SJSA1 (cell line): ENCODE measurements around the gene CERS3. TPM values are rescaled to one million over a fixed set of nuclear protein-coding genes. Genes with fewer than 3 reads are reported as not detected.
"Not testable (repeated sequence)": the region's sequence is repeated elsewhere in the genome, so short reads cannot be mapped to it uniquely, and the experiment has no call there.

Experiments used
- DNase-seq, 2 experiments: peaks; one replicate each; pipeline ENCODE4 v3.0.0-alpha.2; 2015 to 2020; ENCODE audit warnings: low spot score in 2 of 2, low read depth in 1 of 2
- H3K27ac ChIP-seq: fragments of 250-450 bp; sonication (Bioruptor Pico); 2 replicates; pipeline ENCODE4 v1.5.1; 2020; ENCODE audit warnings: mild to moderate bottlenecking, moderate library complexity
- H3K27me3 ChIP-seq: fragments of 250-450 bp; sonication (Bioruptor Pico); replicated peaks from 2 replicates; pipeline ENCODE4 v1.5.1; 2020; ENCODE audit warnings: mild to moderate bottlenecking, moderate library complexity
- H3K36me3 ChIP-seq: fragments of 250-450 bp; sonication (Bioruptor Pico); 2 replicates; pipeline ENCODE4 v1.5.1; 2020; ENCODE audit warnings: mild to moderate bottlenecking
- H3K4me1 ChIP-seq: fragments of 250-450 bp; sonication (Bioruptor Pico); replicated peaks from 2 replicates; pipeline ENCODE4 v1.6.1; 2021; ENCODE audit warnings: mild to moderate bottlenecking
- H3K4me3 ChIP-seq: fragments of 250-450 bp; sonication (Bioruptor Pico); 2 replicates; pipeline ENCODE4 v1.5.1; 2020; ENCODE audit warnings: mild to moderate bottlenecking
- H3K9me3 ChIP-seq: fragments of 250-450 bp; sonication (Bioruptor Pico); replicated peaks from 2 replicates; pipeline ENCODE4 v1.5.1; 2020; ENCODE audit warnings: mild to moderate bottlenecking
- total RNA-seq: library from RNA; depleted of rRNA; stranded (reverse); fragments of >200 nt; shearing (Covaris generic); gene quantifications from 2 replicates; pipeline ENCODE4 v1.2.3, GENCODE V29; 2014

Gene CERS3
- total RNA-seq, 1 experiment from 2014 or later: not detected

GRCh38 chr15:100472736-100473135 lies 56.0 kb downstream of the CERS3 start:
- no peaks in the 10 kb centered on the region for H3K4me1 ChIP-seq
- no peaks in the 10 kb centered on the region; the same call in 1 of the 2 replicates for H3K27me3 ChIP-seq
- no peaks in the 10 kb centered on the region for H3K36me3 ChIP-seq
- no peak for DNase-seq
- no peak overlapping the region for H3K4me3 ChIP-seq
- H3K9me3 ChIP-seq: 0 out of 2 replicates have a peak, but pooled peaks cover 5% of the 10 kb centered on the region
- no peak overlapping the region for H3K27ac ChIP-seq

- H3K9me3 ChIP-seq: 0 out of 2 replicates have a peak, but pooled peaks cover 3% of the 10 kb centered on the region
- H3K27ac ChIP-seq: no peak overlapping the region
- H3K4me3 ChIP-seq: no peak overlapping the region
- no peak for DNase-seq
- H3K36me3 ChIP-seq: no peaks in the 10 kb centered on the region
- no peaks in the 10 kb centered on the region for H3K4me1 ChIP-seq
- no peaks in the 10 kb centered on the region; the same call in 1 of the 2 replicates for H3K27me3 ChIP-seq
Observed at GRCh38 chr15:100471933-100472332, 56.8 kb downstream of the CERS3 start.

- no peaks in the 10 kb centered on the region for H3K9me3 ChIP-seq
- H3K36me3 ChIP-seq: no peaks in the 10 kb centered on the region
- H3K27ac ChIP-seq: no peak overlapping the region
- H3K4me1 ChIP-seq: no peaks in the 10 kb centered on the region
- no peaks in the 10 kb centered on the region for H3K27me3 ChIP-seq
- DNase-seq: no peak
- no peak overlapping the region for H3K4me3 ChIP-seq
Observed at GRCh38 chr15:100468285-100468684, 60.5 kb downstream of the CERS3 start.

DNA sequence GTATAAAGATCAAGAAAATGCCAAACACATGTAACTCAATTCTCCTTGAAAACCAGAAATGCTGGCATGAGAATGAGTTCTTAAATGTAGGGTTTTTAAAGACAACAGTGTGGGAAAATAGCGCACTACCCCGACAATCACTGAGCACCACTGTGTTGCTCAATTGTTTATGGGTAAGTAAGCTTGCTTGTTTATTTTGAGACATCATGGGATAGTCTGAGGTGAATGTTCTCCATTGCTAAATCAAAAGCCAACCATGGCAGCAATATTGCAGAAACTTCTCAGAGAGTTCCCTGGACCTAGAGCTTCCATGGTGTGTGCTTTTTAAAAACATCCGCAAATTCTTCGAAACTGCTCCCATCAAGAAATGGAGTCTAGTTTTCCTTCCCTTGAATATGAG lies 62.7 kb downstream of the CERS3 start:
- Histone ChIP-seq H3K4me1 (no peaks in the 10 kb centered on the region), H3K27ac (no peak overlapping the region), H3K36me3 (no peaks in the 10 kb centered on the region), H3K27me3 (0 out of 2 replicates have a peak, but pooled peaks cover 3% of the 10 kb centered on the region), H3K4me3 (no peak overlapping the region), H3K9me3 (no peaks in the 10 kb centered on the region)
- DNase-seq: no peak

DNA sequence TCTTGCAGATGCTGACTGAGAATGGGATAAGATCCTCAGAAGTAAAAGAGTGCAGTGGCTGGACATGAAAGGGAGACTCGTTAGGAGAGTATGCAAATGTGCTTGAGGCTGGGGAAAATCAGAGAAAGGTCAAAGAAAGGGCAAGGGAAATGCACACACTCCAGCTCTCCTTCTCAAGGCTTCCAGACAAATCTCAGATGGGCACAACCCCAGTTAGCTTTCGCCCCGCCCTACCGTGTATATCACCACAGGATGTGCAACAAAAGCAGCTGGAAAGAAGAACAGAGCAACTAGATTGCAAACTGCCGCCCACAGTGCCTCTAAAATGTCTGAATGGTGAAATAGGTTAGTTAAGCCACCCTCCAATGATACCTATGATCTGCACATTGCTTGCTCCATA lies 63.9 kb downstream of the CERS3 start:
- Histone ChIP-seq H3K4me1 (no peaks in the 10 kb centered on the region), H3K9me3 (no peaks in the 10 kb centered on the region), H3K4me3 (no peak overlapping the region), H3K27ac (no peak overlapping the region), H3K36me3 (no peaks in the 10 kb centered on the region), H3K27me3 (0 out of 2 replicates have a peak, but pooled peaks cover 3% of the 10 kb centered on the region)
- DNase-seq: no peak

DNA sequence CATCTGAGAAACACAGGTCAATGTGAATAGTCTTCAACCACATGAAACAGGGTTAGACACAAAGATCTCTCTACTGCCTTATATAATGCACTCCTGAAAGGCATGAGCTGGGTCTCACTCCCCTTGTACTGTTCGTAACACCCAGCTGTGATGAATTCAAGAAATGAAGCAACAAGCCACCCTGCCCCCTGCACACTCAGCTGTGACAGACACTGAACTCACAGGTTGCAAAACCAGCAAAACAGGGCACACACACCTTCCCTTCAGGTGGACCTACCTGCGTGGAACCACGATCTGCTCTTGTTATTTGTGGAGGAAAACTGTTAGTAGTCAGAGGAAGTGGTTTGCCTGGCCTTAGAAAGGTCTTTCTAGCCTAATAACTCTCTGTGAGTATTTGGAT lies 64.5 kb downstream of the CERS3 start:
- 0 out of 2 replicates have a peak, but pooled peaks cover 3% of the 10 kb centered on the region for H3K27me3 ChIP-seq
- no peaks in the 10 kb centered on the region for H3K9me3 ChIP-seq
- H3K4me1 ChIP-seq: no peaks in the 10 kb centered on the region
- no peaks in the 10 kb centered on the region for H3K36me3 ChIP-seq
- DNase-seq: no peak
- H3K27ac ChIP-seq: no peak overlapping the region
- H3K4me3 ChIP-seq: no peak overlapping the region

- Histone ChIP-seq H3K27me3 (0 out of 2 replicates have a peak, but pooled peaks cover 3% of the 10 kb centered on the region), H3K4me1 (no peaks in the 10 kb centered on the region), H3K36me3 (no peaks in the 10 kb centered on the region), H3K4me3 (no peak overlapping the region), H3K27ac (no peak overlapping the region), H3K9me3 (no peaks in the 10 kb centered on the region)
- DNase-seq: no peak
Observed at GRCh38 chr15:100463515-100463914, 65.2 kb downstream of the CERS3 start.

DNA sequence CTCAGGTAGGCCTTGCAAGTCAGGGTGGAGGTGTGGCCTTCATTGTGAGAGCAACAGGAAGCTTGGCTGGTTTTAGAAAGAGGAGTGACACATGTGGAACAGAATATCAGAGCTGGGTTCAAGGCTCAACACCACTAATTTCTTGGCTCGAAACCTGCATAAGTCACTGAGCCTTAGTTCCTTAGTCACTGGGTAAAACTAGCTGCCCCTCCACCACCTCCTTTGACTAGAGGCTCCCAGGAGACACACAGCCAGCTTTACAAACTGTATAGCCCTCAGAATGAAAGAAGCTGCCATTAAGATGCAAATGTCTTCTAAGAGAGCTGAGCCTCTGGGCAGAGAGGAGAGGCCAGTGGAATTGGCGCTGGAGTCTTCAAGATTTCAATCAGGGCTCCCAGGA lies 67.7 kb downstream of the CERS3 start:
- 0 out of 2 replicates have a peak, but pooled peaks cover 3% of the 10 kb centered on the region for H3K27me3 ChIP-seq
- DNase-seq: no peak
- H3K4me3 ChIP-seq: no peak overlapping the region
- H3K9me3 ChIP-seq: no peaks in the 10 kb centered on the region
- no peak overlapping the region for H3K27ac ChIP-seq
- no peaks in the 10 kb centered on the region for H3K36me3 ChIP-seq
- no peaks in the 10 kb centered on the region for H3K4me1 ChIP-seq

DNA sequence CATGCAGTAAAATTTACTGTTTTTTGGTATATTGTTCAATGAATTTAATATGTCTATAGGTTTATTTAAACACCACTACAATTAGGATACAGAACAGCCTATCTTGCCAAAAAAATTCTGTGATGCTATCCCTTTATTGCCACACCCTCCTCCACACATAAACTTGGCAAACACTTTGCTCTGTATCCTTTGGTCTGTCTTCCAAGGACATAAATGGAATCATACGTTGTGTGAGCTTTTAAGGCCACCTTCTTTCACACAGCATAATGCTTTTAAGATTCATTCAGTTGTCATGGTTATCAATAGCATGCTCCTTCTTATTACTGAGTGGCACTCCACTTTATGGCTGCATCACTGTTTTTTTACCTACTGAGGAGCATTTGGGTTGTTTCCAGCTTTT lies 71.5 kb downstream of the CERS3 start:
- Histone ChIP-seq H3K9me3 (no peaks in the 10 kb centered on the region), H3K4me1 (no peaks in the 10 kb centered on the region), H3K4me3 (no peak overlapping the region), H3K36me3 (no peaks in the 10 kb centered on the region), H3K27me3 (no peaks in the 10 kb centered on the region), H3K27ac (no peak overlapping the region)
- DNase-seq: no peak

- no peaks in the 10 kb centered on the region for H3K27me3 ChIP-seq
- H3K27ac ChIP-seq: no peak overlapping the region
- DNase-seq: no peak
- no peaks in the 10 kb centered on the region for H3K9me3 ChIP-seq
- H3K4me1 ChIP-seq: no peaks in the 10 kb centered on the region
- H3K4me3 ChIP-seq: no peak overlapping the region
- H3K36me3 ChIP-seq: no peaks in the 10 kb centered on the region
Observed at GRCh38 chr15:100454148-100454547, 74.6 kb downstream of the CERS3 start.

GRCh38 chr15:100448481-100448880 lies 80.3 kb downstream of the CERS3 start:
- Histone ChIP-seq H3K36me3 (no peaks in the 10 kb centered on the region), H3K27ac (no peak overlapping the region)

DNA sequence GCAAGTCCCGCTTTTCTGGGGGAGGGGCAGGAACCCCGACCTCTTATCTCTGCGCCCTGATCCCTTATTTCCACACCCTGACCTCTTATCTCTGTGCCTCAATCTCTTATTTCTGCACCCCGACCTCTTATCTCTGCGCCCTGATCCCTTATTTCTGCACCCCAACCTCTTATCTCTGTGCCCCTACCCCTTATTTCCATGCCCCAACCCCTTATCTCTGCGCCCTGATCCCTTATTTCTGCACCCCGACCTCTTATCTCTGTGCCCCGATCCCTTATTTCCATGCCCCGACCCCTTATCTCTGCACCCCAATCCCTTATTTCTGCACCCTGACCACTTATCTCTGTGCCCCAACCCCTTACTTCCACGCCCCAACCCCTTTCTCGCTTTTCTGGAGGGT lies 87.7 kb downstream of the CERS3 start:
- H3K27ac ChIP-seq, H3K9me3 ChIP-seq, H3K4me1 ChIP-seq, DNase-seq, H3K27me3 ChIP-seq, H3K4me3 ChIP-seq, H3K36me3 ChIP-seq: not testable (repeated sequence)

More at GRCh38 chr15:100448481-100448880, 80.3 kb downstream of the CERS3 start:
- H3K4me3 ChIP-seq: no peak overlapping the region
- no peaks in the 10 kb centered on the region for H3K4me1 ChIP-seq
- no peaks in the 10 kb centered on the region for H3K27me3 ChIP-seq
- no peaks in the 10 kb centered on the region for H3K9me3 ChIP-seq
- DNase-seq: no peak

DNA sequence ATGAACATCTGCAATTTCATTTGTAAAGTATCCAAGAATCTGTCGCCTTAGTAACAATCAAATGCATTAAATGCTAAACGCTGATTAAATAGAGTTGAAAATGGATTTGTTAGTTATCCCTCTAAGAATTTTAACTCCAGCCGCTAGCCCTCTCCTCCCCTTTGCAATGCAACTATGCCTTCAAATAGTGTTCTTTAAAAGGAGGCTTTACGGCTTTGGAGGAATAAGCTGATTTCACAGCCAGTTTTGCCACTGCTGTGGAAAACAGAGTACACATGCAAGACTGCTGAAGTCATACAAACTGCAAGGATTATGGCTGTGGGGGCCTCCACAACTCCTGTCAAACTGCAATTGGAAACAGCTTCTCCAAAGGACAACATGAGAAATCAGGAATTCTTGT lies 89.2 kb downstream of the CERS3 start:
- Histone ChIP-seq H3K4me3 (no peak overlapping the region), H3K4me1 (no peaks in the 10 kb centered on the region), H3K36me3 (no peaks in the 10 kb centered on the region), H3K27me3 (no peaks in the 10 kb centered on the region), H3K9me3 (no peaks in the 10 kb centered on the region), H3K27ac (no peak overlapping the region)
- DNase-seq: no peak

DNA sequence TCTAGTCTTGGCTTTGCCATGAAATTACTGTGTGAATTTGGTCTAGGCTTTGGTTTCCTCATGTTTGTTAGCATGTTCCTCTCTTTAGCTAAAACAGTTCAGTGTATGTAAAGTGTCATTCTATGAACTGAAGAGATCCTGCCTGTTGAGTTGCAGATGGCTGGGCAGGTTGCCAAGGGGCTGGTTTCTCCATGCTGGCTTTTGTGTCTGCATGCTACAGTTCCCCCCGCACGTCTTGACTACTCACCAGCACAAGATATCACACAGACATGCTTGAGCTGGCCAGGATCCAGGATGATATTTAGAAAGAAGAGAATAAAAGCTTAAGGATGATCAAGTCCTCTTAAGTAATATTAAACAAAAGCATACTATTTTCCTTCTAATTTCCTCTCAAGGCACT lies 90.2 kb downstream of the CERS3 start:
- Histone ChIP-seq H3K27ac (no peak overlapping the region), H3K4me1 (no peaks in the 10 kb centered on the region), H3K4me3 (no peak overlapping the region), H3K27me3 (no peaks in the 10 kb centered on the region), H3K9me3 (no peaks in the 10 kb centered on the region), H3K36me3 (no peaks in the 10 kb centered on the region)
- no peak for DNase-seq

GRCh38 chr15:100437261-100437660 lies 91.5 kb downstream of the CERS3 start:
- no peak overlapping the region for H3K4me3 ChIP-seq
- no peak for DNase-seq
- no peaks in the 10 kb centered on the region for H3K36me3 ChIP-seq
- no peaks in the 10 kb centered on the region for H3K27me3 ChIP-seq
- no peak overlapping the region for H3K27ac ChIP-seq
- no peaks in the 10 kb centered on the region for H3K9me3 ChIP-seq
- no peaks in the 10 kb centered on the region for H3K4me1 ChIP-seq
